ENCODE data around the gene OXSR1. TPM values are rescaled to one million over a fixed set of nuclear protein-coding genes. Genes with fewer than 3 reads are reported as not detected.

OXSR1 gene
- total and polyA plus RNA-seq, 2 experiments from 2014 or later: 16.0 to 41.1 TPM

DNA sequence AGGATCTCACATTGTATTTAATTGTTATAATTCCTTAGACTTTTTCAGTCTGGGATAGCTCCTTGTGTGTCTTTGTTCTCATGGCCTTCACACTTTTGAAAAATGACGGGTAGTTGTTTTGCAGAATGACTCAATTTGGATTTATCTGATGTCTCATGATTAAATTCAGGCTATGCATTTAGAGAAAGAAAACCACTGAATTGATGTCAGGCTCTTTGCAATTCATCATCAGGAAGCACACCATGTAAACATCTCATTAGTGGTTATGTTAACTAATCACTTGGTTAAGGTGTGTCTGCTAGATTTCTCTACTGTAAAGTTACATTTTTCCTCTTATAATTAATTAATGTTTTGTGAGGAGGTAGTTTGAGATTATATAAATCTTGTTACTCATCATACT lies 92.2 kb downstream of the OXSR1 start (continued):
- TF ChIP-seq EZH2 (IDR thresholded peaks at IDR 0.05; ENCODE audit: low read depth, unreplicated experiment): no peak

DNA sequence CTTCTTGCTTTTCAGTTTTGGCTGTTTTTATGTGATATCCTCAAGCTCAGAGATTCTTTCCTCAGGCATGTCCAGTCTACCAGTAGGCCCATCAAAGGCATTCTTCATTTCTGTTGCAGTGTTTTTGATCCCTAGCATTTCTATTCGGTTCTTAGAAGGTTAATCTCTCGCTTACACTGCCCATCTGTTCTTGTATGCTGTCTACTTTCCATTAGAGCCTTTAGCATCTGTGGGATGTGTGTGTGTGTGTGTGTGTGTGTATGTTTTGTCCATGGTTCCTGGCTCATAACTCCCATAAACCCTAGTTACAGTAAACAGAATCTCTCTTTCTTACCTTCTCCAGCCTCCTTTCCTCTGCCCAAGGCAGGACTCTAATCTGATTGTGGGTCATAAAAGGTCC lies 95.1 kb downstream of the OXSR1 start:
- Histone ChIP-seq H3K9me2 (ENCODE audit: insufficient read depth) (no peaks in the 10 kb centered on the region), H2AFZ (no peak overlapping the region), H3K4me2 (no peak overlapping the region), H3K27ac (ENCODE audit: low read depth) (no peak overlapping the region), H3F3A (replicated peaks; ENCODE audit: low read depth) (no peaks in the 10 kb centered on the region), H4K20me1 (replicated peaks; ENCODE audit: insufficient read depth) (no peaks in the 10 kb centered on the region), H3K4me1 (ENCODE audit: insufficient read depth) (no peaks in the 10 kb centered on the region), H3K27me3 (ENCODE audit: insufficient read depth) (no peaks in the 10 kb centered on the region), H3K79me2 (replicated peaks; ENCODE audit: insufficient read depth) (no peaks in the 10 kb centered on the region), H3K4me3 (no peak overlapping the region), H3K36me3 (ENCODE audit: insufficient read depth) (no peaks in the 10 kb centered on the region)
- TF ChIP-seq NANOG (IDR thresholded peaks at IDR 0.05; ENCODE audit: borderline replicate concordance): no peak
- TF ChIP-seq EZH2 (IDR thresholded peaks at IDR 0.05; ENCODE audit: low read depth, unreplicated experiment): no peak
- TF ChIP-seq, protein P1, sequence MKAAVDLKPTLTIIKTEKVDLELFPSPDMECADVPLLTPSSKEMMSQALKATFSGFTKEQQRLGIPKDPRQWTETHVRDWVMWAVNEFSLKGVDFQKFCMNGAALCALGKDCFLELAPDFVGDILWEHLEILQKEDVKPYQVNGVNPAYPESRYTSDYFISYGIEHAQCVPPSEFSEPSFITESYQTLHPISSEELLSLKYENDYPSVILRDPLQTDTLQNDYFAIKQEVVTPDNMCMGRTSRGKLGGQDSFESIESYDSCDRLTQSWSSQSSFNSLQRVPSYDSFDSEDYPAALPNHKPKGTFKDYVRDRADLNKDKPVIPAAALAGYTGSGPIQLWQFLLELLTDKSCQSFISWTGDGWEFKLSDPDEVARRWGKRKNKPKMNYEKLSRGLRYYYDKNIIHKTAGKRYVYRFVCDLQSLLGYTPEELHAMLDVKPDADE (IDR thresholded peaks at IDR 0.05): no peak
- TF ChIP-seq ZNF331 (CRISPR knock-in tag; IDR thresholded peaks at IDR 0.05; ENCODE audit: low read depth): no peak
- no peak for TF ChIP-seq POLR2AphosphoS5 (IDR thresholded peaks at IDR 0.05; ENCODE audit: low read depth)
- TF ChIP-seq, protein P2, sequence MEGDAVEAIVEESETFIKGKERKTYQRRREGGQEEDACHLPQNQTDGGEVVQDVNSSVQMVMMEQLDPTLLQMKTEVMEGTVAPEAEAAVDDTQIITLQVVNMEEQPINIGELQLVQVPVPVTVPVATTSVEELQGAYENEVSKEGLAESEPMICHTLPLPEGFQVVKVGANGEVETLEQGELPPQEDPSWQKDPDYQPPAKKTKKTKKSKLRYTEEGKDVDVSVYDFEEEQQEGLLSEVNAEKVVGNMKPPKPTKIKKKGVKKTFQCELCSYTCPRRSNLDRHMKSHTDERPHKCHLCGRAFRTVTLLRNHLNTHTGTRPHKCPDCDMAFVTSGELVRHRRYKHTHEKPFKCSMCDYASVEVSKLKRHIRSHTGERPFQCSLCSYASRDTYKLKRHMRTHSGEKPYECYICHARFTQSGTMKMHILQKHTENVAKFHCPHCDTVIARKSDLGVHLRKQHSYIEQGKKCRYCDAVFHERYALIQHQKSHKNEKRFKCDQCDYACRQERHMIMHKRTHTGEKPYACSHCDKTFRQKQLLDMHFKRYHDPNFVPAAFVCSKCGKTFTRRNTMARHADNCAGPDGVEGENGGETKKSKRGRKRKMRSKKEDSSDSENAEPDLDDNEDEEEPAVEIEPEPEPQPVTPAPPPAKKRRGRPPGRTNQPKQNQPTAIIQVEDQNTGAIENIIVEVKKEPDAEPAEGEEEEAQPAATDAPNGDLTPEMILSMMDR (conservative IDR thresholded peaks at IDR 0.05; ENCODE audit: low read depth in 2 of 2): no peak
- TF ChIP-seq CREB1 (CRISPR knock-in tag; IDR thresholded peaks at IDR 0.05; ENCODE audit: low read depth): no peak
- TF ChIP-seq STAT1 (IDR thresholded peaks at IDR 0.05; ENCODE audit: unreplicated experiment): no peak
- TF ChIP-seq ZNF114 (CRISPR knock-in tag; IDR thresholded peaks at IDR 0.05): no peak
- ATAC-seq (no peak), DNase-seq (ENCODE audit: low spot score) (no peak)
- Mint-ChIP-seq H3K9me3 (no peaks in the 10 kb centered on the region), H3K36me3 (ENCODE audit: low read depth) (peaks cover 4% of the 10 kb centered on the region; the same call in 2 of the 3 replicates), H3K4me1 (peaks cover 17% of the 10 kb centered on the region; the same call in 2 of the 3 replicates), H3K4me3 (no peak overlapping the region), H3K27ac (no peak overlapping the region), H3K27me3 (ENCODE audit: insufficient read depth, low read depth, poor library complexity) (peaks cover 3% of the 10 kb centered on the region)

DNA sequence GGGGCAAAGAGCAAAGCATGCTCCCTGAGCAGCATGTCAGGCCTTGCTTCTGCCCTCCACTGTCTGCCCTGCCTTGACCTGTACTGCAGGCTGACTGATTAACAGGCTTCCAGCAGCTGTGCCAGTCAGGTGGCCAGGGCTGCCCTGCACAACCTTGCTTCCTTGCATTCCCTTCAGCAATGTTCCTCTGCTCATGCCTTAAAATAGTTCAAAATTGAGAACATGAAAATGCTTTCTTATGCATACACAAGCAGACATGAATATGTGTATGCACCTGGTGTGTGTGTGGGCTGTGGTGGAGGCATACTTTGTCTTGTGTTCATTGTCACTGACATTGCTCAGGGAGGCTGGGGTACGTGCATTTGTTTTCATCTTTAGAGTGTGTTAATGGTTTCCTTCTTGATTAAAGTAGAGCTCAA lies 99.0 kb downstream of the OXSR1 start:
- no peak overlapping the region for H2AFZ ChIP-seq
- H3F3A ChIP-seq (replicated peaks; ENCODE audit: low read depth): no peaks in the 10 kb centered on the region
- H3K4me3 Mint-ChIP-seq: no peak overlapping the region
- peaks cover 6% of the 10 kb centered on the region for H3K27me3 Mint-ChIP-seq (ENCODE audit: insufficient read depth, low read depth, poor library complexity)
- no peaks in the 10 kb centered on the region for H3K79me2 ChIP-seq (replicated peaks; ENCODE audit: insufficient read depth)
- no peaks in the 10 kb centered on the region for H3K36me3 ChIP-seq (ENCODE audit: insufficient read depth)
- peaks cover 26% of the 10 kb centered on the region for H3K4me1 Mint-ChIP-seq
- ATAC-seq (peak; percentile 65), DNase-seq (ENCODE audit: low spot score) (no peak)
- H3K27me3 ChIP-seq (ENCODE audit: insufficient read depth): no peaks in the 10 kb centered on the region
- no peak overlapping the region for H3K27ac ChIP-seq (ENCODE audit: low read depth)
- H3K4me3 ChIP-seq: no peak overlapping the region
- no peak overlapping the region for H3K27ac Mint-ChIP-seq
- no peaks in the 10 kb centered on the region for H3K9me2 ChIP-seq (ENCODE audit: insufficient read depth)
- H3K9me3 Mint-ChIP-seq: no peaks in the 10 kb centered on the region
- peaks cover 4% of the 10 kb centered on the region for H3K36me3 Mint-ChIP-seq (ENCODE audit: low read depth)
- peaks cover 12% of the 10 kb centered on the region for H3K4me1 ChIP-seq (ENCODE audit: insufficient read depth)
- H3K4me2 ChIP-seq: no peak overlapping the region
- H4K20me1 ChIP-seq (replicated peaks; ENCODE audit: insufficient read depth): no peaks in the 10 kb centered on the region; the same call in 1 of the 2 replicates
- TF ChIP-seq, protein P3, sequence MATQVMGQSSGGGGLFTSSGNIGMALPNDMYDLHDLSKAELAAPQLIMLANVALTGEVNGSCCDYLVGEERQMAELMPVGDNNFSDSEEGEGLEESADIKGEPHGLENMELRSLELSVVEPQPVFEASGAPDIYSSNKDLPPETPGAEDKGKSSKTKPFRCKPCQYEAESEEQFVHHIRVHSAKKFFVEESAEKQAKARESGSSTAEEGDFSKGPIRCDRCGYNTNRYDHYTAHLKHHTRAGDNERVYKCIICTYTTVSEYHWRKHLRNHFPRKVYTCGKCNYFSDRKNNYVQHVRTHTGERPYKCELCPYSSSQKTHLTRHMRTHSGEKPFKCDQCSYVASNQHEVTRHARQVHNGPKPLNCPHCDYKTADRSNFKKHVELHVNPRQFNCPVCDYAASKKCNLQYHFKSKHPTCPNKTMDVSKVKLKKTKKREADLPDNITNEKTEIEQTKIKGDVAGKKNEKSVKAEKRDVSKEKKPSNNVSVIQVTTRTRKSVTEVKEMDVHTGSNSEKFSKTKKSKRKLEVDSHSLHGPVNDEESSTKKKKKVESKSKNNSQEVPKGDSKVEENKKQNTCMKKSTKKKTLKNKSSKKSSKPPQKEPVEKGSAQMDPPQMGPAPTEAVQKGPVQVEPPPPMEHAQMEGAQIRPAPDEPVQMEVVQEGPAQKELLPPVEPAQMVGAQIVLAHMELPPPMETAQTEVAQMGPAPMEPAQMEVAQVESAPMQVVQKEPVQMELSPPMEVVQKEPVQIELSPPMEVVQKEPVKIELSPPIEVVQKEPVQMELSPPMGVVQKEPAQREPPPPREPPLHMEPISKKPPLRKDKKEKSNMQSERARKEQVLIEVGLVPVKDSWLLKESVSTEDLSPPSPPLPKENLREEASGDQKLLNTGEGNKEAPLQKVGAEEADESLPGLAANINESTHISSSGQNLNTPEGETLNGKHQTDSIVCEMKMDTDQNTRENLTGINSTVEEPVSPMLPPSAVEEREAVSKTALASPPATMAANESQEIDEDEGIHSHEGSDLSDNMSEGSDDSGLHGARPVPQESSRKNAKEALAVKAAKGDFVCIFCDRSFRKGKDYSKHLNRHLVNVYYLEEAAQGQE (IDR thresholded peaks at IDR 0.05; ENCODE audit: unreplicated experiment): no peak
- no peak for TF ChIP-seq EZH2 (IDR thresholded peaks at IDR 0.05; ENCODE audit: low read depth, unreplicated experiment)
- no peak for TF ChIP-seq ZNF331 (CRISPR knock-in tag; IDR thresholded peaks at IDR 0.05; ENCODE audit: low read depth)
- TF ChIP-seq, protein P2 (conservative IDR thresholded peaks at IDR 0.05; ENCODE audit: low read depth in 2 of 2): no peak
- TF ChIP-seq, protein P1 (IDR thresholded peaks at IDR 0.05): no peak
- TF ChIP-seq ZNF114 (CRISPR knock-in tag; IDR thresholded peaks at IDR 0.05): no peak
- no peak for TF ChIP-seq POLR2AphosphoS5 (IDR thresholded peaks at IDR 0.05; ENCODE audit: low read depth)
- no peak for TF ChIP-seq STAT1 (IDR thresholded peaks at IDR 0.05; ENCODE audit: unreplicated experiment)
- TF ChIP-seq CREB1 (CRISPR knock-in tag; IDR thresholded peaks at IDR 0.05; ENCODE audit: low read depth): no peak
- TF ChIP-seq NANOG (IDR thresholded peaks at IDR 0.05; ENCODE audit: borderline replicate concordance): no peak
- no peak for TF ChIP-seq EZH2phosphoT487 (IDR thresholded peaks at IDR 0.05; ENCODE audit: unreplicated experiment)
